HEK293T (cell line): ENCODE results near the gene STXBP6.

Source experiments
- ARNT ChIP-seq: fragments of 450-650 bp; IDR thresholded peaks from 2 replicates; pipeline ENCODE4 v1.6.1; 2017; ENCODE audit warnings: mild to moderate bottlenecking
- FOXM1 ChIP-seq: fragments of 450-650 bp; IDR thresholded peaks from 2 replicates; pipeline ENCODE4 v1.6.1; 2017; ENCODE audit warnings: mild to moderate bottlenecking, borderline replicate concordance
- TARDBP ChIP-seq: fragments of 450-650 bp; IDR thresholded peaks from 2 replicates; pipeline ENCODE4 v1.6.1; 2016
- ZNF384 ChIP-seq: fragments of 450-650 bp; IDR thresholded peaks from 2 replicates; pipeline ENCODE4 v1.6.1; 2016

GRCh38 chr14:24959791-24960331 is 90.1 kb downstream of the STXBP6 start:
- TF ChIP-seq ZNF384 (no peak), ARNT (no peak), FOXM1 (no peak), TARDBP (no peak)
